ENCODE measurements around the gene WDR3. TPM values are rescaled to one million over a fixed set of nuclear protein-coding genes. Genes with fewer than 3 reads are reported as not detected.

Gene WDR3
- total and polyA plus RNA-seq, 10 of the 15 experiments (the other 5 are each of a cell fraction or from before 2014, with no cell fraction given): 24.0 to 66.5 (median 42.9) TPM

GRCh38 chr1:118008011-118008410 lies 78.5 kb downstream of the WDR3 start (continued):
- no peak for TF ChIP-seq MTA2 (IDR thresholded peaks at IDR 0.05; ENCODE audit: low read depth)
- TF ChIP-seq ZSCAN29 (IDR thresholded peaks at IDR 0.05): no peak
- no peak for TF ChIP-seq JUNB (IDR thresholded peaks at IDR 0.05)
- no peak for TF ChIP-seq ATF3 (IDR thresholded peaks at IDR 0.05; ENCODE audit: borderline replicate concordance, extremely low read depth, low read depth, low read length)
- no peak for TF ChIP-seq HCFC1 (IDR thresholded peaks at IDR 0.05; ENCODE audit: low read length)
- TF ChIP-seq PML (IDR thresholded peaks at IDR 0.05; ENCODE audit: low read length): no peak
- TF ChIP-seq REST (IDR thresholded peaks at IDR 0.05; ENCODE audit: low read depth, low read length): no peak
- TF ChIP-seq ZBTB33 (IDR thresholded peaks at IDR 0.05): no peak
- no peak for TF ChIP-seq RAD21 (IDR thresholded peaks at IDR 0.05; ENCODE audit: insufficient read depth, low read depth, low read length)
- TF ChIP-seq EP300 (IDR thresholded peaks at IDR 0.05; ENCODE audit: borderline replicate concordance in 1 of 2, control insufficient read depth in 1 of 2, low read depth in 2 of 2, low read length in 2 of 2): no peak
- TF ChIP-seq HDGF (IDR thresholded peaks at IDR 0.05): no peak
- no peak for TF ChIP-seq BCL11A (IDR thresholded peaks at IDR 0.05; ENCODE audit: low read depth, low read length)
- TF ChIP-seq MTA3 (IDR thresholded peaks at IDR 0.05; ENCODE audit: borderline replicate concordance, low read length): no peak
